ENCODE results near the gene CPVL.

Gene CPVL

DNA sequence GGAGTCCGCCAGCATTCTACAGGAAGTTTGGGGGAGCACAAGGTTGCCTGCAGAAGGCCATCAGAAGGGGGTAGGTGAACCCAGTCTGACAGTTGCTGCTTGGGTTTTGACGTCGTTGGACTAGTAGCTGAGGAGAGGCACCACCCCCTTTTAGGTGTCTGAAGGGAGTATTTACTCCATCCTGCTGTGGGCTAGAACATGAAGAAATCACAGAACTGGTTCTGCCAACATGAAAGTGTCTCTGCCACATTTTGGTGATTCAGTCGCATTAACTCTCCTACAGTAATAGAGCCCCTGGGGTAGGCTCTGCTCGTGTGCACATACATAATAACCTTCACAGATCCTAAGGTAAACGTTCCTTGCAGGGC, 187.4 kb downstream of the CPVL start:
- DNase-seq, result no peak

GRCh38 chr7:28958235-28958979, 187.9 kb downstream of the CPVL start, which contains the start of gene TRIL:
Gene TRIL, minus strand, starts transcription at chr7:28958330. Its CDS starts 284 bp downstream, at chr7:28958046.
- no peak for DNase-seq

DNA sequence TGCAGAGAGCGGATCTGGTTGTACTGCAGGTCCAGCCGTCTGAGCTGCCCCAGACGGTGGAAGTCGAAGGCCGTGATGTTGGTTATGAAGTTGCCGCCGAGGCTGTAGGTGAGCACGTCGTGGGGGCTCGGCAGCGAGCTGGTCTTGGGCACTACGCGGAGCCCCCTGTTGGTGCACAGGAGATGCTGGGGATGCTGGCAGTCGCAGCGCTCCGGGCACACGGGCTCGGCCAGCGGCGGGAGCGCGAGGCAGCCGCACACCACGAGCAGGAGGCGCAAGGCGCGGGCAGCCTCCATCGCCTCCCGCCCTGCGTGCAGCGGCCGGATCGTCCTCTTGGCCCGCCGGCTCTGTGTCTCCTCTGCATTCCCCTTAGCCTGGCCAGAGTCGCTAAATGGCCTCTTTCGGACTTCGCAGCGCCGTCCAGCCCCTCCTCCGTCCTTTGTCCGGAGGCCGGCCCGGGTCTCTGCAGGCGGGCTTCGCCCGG, 188.5 kb downstream of the CPVL start:
- no peak for DNase-seq

GRCh38 chr7:28957064-28957750, 189.1 kb downstream of the CPVL start:
- DNase-seq, result no peak

DNA sequence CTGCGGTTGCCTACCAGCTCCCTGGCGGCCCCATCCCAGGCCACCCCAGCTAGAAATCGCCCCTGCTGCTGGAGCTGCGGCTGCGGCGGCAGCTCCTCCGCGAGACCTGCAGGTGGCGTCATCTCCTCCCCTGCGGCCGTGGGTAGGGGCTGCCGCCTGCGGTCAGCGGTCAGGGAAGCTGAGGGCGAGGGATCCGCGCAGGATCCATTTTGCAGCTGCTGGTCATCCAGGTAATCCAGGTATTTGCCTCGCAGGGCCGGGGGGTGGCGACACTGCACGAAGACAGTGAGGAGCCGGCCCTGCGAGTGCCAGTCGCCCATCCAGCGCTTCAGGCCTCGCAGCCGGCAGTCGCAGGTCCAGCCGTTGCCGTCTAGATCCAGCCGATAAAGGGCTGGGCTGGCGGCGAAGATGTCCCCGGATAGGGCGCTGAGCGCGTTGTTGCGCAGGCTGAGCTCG, 189.7 kb downstream of the CPVL start:
- DNase-seq, result no peak

- DNase-seq, result peak; percentile 63 to 65
These were observed 190.4 kb downstream of the CPVL start for GRCh38 chr7:28955718-28956607.

DNA sequence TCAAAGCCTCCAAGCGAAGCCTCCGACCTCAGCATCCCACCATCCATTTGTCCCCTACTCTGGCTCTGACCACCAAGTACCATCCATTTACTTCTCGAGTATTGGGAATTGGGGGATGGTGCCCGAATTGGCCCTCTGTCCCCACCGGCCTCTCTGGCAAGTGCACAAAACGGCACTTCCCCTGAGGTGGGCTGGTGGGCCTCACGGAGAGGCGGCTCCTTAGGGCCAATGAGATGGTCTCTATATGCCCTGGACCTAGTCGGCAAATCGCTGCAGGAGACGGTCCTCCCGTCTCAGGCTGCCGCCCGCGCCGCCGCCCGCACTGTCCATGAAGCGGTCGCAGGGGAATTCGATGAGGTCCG, 191.0 kb downstream of the CPVL start:
- no peak for DNase-seq

DNA sequence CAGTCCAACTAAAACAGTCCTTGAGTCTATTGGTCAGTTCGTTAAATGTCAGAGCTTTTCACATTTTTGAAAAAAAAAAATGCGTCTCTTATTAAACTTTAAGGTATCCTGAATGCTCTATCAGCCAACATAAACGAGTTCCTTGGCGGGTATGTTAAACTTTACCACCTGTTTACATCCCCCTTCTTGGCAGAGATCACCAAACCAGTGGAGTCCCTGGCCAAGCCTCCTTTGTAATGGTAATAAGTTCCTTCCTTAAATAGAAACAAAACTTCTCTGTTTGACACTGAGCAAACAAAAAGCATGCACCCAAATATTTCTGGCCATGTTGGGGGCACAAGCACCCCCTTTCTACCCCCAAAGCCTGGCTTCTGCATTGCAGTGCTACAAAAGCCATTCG, 191.4 kb downstream of the CPVL start:
- no peak for DNase-seq

- DNase-seq, result no peak
These were observed 191.9 kb downstream of the CPVL start for GRCh38 chr7:28954471-28954870.

GRCh38 chr7:28953633-28954032, 192.7 kb downstream of the CPVL start:
- peak in 1 of 2 experiments; percentile 20 for DNase-seq

Data from NCI-H2081 (cell line).